ENCODE data around the gene CAMK2B.

CAMK2B gene

DNA sequence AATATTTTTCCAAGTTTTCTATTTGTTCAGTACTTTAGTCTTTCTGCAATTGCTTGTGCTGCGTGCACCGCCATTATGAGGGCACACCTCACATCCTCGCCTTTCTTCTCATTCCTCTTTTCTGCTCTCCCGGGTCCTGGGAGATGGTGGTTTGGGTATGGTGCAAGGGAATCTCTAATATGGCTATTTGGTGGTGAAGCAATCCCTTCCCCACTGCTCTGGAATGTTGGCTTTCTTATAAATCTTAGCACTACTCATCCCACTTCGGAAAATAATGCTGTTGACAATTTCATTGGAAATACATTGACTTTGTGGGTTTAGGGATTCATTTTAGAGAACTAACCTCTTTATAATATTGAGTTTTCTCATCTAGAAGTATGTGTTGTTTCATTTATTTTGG lies 134.2 kb downstream of the CAMK2B start:
- TF ChIP-seq, protein P1, sequence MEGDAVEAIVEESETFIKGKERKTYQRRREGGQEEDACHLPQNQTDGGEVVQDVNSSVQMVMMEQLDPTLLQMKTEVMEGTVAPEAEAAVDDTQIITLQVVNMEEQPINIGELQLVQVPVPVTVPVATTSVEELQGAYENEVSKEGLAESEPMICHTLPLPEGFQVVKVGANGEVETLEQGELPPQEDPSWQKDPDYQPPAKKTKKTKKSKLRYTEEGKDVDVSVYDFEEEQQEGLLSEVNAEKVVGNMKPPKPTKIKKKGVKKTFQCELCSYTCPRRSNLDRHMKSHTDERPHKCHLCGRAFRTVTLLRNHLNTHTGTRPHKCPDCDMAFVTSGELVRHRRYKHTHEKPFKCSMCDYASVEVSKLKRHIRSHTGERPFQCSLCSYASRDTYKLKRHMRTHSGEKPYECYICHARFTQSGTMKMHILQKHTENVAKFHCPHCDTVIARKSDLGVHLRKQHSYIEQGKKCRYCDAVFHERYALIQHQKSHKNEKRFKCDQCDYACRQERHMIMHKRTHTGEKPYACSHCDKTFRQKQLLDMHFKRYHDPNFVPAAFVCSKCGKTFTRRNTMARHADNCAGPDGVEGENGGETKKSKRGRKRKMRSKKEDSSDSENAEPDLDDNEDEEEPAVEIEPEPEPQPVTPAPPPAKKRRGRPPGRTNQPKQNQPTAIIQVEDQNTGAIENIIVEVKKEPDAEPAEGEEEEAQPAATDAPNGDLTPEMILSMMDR (IDR thresholded peaks at IDR 0.05; ENCODE audit: low read depth, low read length), result no peak
- DNase-seq (ENCODE audit: low read depth in 2 of 2), result no peak
- no peak overlapping the region for H3K4me3 ChIP-seq (replicated peaks in 1 of 2; ENCODE audit: low read depth in 2 of 2, low read length in 2 of 2)

DNA sequence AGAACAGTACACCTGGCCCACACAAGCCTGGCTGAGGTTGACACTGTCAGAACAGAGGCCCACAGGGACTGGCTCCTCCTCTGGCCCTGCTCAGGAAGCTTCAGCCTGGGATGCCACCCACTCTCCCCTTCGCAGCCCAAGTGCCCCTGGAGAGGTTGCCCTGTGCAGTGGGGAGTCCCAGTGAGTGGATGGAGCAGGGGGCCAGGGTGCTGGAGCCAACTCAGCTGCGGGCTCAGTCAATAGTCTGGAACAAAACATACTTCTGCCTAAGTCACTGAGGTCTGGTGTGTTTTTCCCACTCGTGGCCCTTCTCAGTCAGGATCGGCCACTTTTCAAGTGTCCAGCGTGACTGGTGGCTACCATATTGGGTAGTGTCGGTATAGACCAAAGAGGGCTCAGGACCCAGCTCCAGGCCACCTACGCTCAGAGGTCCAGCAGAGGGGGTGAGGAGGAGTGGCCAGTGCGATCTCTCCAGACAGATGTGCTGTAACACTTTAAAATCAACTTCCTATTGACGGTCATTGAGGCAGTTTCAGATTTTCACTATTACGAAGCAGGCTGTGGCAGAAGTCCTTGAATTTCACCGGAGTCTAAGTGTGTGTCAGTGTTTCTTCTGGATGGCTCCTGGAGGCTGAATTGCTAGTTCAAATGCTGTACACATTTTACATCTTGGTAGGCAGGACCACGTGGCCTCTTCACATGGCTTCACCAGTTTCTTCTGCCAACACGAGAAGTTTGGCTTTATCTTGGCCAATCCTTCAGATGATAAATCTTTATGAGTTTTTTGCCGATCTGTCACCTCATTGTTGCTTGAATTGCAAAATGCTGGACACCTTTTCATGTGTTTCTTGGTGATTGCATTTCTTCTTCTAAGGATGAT lies 135.2 kb downstream of the CAMK2B start:
- H3K4me3 ChIP-seq (replicated peaks in 1 of 2; ENCODE audit: low read depth in 2 of 2, low read length in 2 of 2), result no peak overlapping the region
- TF ChIP-seq, protein P1 (IDR thresholded peaks at IDR 0.05; ENCODE audit: low read depth, low read length), result no peak

DNA sequence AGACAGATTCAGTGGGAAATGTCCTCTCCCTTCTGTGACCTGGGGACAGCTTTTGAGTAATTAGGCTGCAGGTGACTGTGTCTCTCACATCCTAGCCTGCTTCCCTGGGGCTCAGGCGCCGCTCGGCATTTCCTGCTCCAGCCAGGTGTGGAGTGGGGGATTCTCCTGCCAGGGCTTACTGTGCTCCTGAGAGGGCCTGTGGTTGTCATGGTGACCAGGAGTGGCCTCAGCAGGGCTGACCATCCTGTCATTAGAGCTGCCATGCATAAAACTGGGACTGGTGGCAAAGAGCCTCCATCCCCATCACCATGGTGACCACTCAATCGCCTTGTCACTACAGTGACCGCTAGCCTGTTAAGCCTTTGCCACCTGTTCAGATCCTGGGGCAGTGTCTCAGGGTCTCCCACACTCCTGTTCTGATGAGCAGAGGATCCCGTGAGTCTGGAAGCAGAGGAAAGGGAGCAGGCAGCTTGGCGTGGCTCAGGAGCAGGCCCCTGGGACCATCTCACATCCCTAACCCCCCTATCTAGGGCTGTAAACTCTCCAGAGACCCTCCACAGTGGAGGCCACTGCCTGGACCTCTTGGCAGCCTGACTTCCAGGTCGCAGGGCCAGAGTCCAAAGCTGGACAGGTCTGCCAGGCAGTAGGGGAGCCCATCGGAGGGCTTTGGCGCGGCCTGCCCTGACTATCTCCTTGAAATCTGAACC lies 136.0 kb downstream of the CAMK2B start, which contains the start of gene GCK:
Gene GCK, minus strand, starts transcription at position 154 of the 707 bp plus-strand sequence. CDS start 486 bp downstream, outside the sequence.
- DNase-seq (ENCODE audit: low read depth in 2 of 2), result no peak
- no peak within 1 kb of the TSS for H3K4me3 ChIP-seq (replicated peaks in 1 of 2; ENCODE audit: low read depth in 2 of 2, low read length in 2 of 2)
- TF ChIP-seq, protein P1 (IDR thresholded peaks at IDR 0.05; ENCODE audit: low read depth, low read length), result no peak

More for the DNA sequence above, 135.2 kb downstream of the CAMK2B start:
- DNase-seq (ENCODE audit: low read depth in 2 of 2), result no peak

DNA sequence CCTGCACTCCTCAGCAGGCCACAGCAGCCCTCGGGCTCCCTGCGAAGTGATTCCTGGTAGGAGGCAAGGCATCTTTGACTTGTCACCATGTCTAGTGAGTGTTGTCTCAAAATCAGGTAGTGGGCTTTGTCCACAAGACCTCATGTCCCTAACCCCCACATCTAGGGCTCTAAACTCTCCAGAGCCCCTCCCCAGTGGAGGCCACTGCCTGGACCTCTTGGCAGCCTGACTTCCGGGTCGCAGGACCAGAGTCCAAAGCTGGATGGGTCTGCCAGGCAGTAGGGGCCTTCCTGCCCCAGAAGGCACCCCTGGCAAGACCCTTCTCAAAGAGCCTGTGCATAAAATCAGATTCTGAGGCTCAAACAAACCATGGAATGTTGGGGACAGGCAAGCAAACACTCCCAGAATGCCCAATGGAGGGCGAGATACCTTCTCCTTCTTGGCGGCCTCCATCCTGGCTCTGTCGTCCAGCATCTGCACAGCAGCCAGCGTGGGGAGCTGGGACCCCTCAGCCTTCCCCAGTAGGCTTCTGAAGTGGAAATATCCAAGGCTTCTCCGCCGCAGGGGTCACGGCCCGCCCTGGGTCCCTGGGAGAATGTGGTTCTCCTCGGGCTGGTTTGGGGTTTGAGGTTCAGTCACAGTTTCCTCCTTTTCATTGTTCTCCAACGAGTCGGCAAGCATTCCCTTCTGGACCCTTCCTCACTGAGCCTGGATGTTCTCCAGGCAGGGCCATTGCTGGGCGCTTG lies 136.7 kb downstream of the CAMK2B start:
- DNase-seq (ENCODE audit: low read depth in 2 of 2), result no peak
- TF ChIP-seq, protein P1 (IDR thresholded peaks at IDR 0.05; ENCODE audit: low read depth, low read length), result no peak

DNA sequence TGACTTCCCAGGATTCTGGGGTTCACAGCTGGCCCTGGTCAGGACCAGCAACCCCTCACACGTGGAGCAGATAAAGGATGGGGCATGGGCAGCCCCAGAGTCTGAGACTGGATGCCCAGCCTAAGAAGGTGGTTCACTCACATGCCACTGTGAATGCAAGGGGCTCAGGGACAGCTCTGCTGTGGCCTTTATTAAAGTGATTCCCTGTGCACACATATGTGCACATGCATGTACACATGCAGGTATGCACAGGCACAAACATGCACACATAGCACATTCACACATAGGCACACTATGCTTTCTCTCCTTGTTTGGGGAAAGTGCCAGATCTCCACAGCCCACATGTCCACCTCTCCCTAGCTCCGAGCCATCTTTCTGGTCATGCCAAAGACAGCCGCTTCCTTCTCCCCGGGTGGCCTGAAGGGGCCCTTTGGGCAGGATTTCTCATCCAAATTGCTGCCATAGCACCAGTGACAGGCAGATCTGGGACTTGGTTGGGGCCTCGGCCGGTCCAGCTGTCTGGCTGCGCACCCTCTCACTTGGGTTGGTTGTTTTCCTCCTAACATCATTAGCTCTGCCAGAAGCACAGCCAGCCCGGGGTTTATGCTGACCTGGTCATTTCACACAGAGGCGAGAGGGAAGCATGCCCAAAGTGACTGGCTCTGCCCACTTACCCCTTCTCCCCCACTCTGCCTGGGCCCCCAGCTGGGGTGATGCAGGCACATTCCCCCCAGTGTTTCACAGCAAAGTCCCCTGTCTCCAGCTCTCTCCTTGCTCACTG lies 137.6 kb downstream of the CAMK2B start:
- TF ChIP-seq, protein P1 (IDR thresholded peaks at IDR 0.05; ENCODE audit: low read depth, low read length), result no peak
- no peak for DNase-seq (ENCODE audit: low read depth in 2 of 2)
- no peak overlapping the region for H3K4me3 ChIP-seq (replicated peaks in 1 of 2; ENCODE audit: low read depth in 2 of 2, low read length in 2 of 2)

More for the DNA sequence above, 136.7 kb downstream of the CAMK2B start:
- H3K4me3 ChIP-seq (replicated peaks in 1 of 2; ENCODE audit: low read depth in 2 of 2, low read length in 2 of 2), result no peak overlapping the region

GRCh38 chr7:44186736-44187135 lies 138.7 kb downstream of the CAMK2B start:
- DNase-seq (ENCODE audit: low read depth in 2 of 2), result no peak
- no peak overlapping the region for H3K4me3 ChIP-seq (replicated peaks in 1 of 2; ENCODE audit: low read depth in 2 of 2, low read length in 2 of 2)
- TF ChIP-seq, protein P1 (IDR thresholded peaks at IDR 0.05; ENCODE audit: low read depth, low read length), result no peak
